HepG2 (cell line): ENCODE measurements around the gene TMEM174. TPM values are rescaled to one million over a fixed set of nuclear protein-coding genes. Genes with fewer than 3 reads are reported as not detected.

ENCODE experiments used
- CAMTA2 ChIP-seq: sonication (generic); formaldehyde crosslinking; IDR thresholded peaks from 2 replicates; pipeline ENCODE4 v1.4.0; 2020; ENCODE audit warnings: mild to moderate bottlenecking, missing genetic modification reagents, borderline replicate concordance
- CBFB ChIP-seq: sonication (generic); formaldehyde crosslinking; IDR thresholded peaks from 2 replicates; pipeline ENCODE4 v1.4.0; 2020; ENCODE audit warnings: missing genetic modification reagents
- EHMT2 ChIP-seq: fragments of 200-600 bp; sonication (generic); IDR thresholded peaks from 2 replicates; pipeline ENCODE4 v1.7.0; 2017; ENCODE audit warnings: antibody characterized with exemption, low read depth, low read length, borderline replicate concordance
- KDM5B ChIP-seq: sonication (generic); formaldehyde crosslinking; IDR thresholded peaks from 2 replicates; pipeline ENCODE4 v1.4.0; 2020; ENCODE audit warnings: missing genetic modification reagents, mild to moderate bottlenecking, borderline replicate concordance
- MAF1 ChIP-seq: sonication (generic); formaldehyde crosslinking; IDR thresholded peaks from 2 replicates; pipeline ENCODE4 v1.5.0; 2020; ENCODE audit warnings: missing genetic modification reagents, borderline replicate concordance
- MTA3 ChIP-seq: sonication (generic); formaldehyde crosslinking; IDR thresholded peaks from 2 replicates; pipeline ENCODE4 v1.4.0; 2020; ENCODE audit warnings: missing genetic modification reagents
- MYPOP ChIP-seq: sonication (generic); formaldehyde crosslinking; IDR thresholded peaks from 2 replicates; pipeline ENCODE4 v1.8.1; 2023; ENCODE audit warnings: mild to moderate bottlenecking, moderate library complexity, missing genetic modification reagents
- NR1H2 ChIP-seq: sonication (generic); formaldehyde crosslinking; IDR thresholded peaks from 2 replicates; pipeline ENCODE4 v1.8.1; 2022; ENCODE audit warnings: low read depth, missing genetic modification reagents, borderline replicate concordance
- PCBP1 ChIP-seq: fragments of 200-400 bp; formaldehyde crosslinking; IDR thresholded peaks from 2 replicates; pipeline ENCODE4 v1.6.1; 2017; ENCODE audit warnings: mild to moderate bottlenecking, low read depth, low read length, borderline replicate concordance
- POGZ ChIP-seq: sonication (generic); formaldehyde crosslinking; IDR thresholded peaks from 2 replicates; pipeline ENCODE4 v1.4.0; 2020; ENCODE audit warnings: mild to moderate bottlenecking, missing genetic modification reagents
- REPIN1 ChIP-seq: sonication (generic); formaldehyde crosslinking; IDR thresholded peaks from 2 replicates; pipeline ENCODE4 v1.8.0; 2022; ENCODE audit warnings: missing genetic modification reagents, low read depth, mild to moderate bottlenecking, borderline replicate concordance
- SALL1 ChIP-seq: sonication (generic); formaldehyde crosslinking; IDR thresholded peaks from 2 replicates; pipeline ENCODE4 v1.8.0; 2022; ENCODE audit warnings: mild to moderate bottlenecking, missing genetic modification reagents
- SRSF9 ChIP-seq: fragments of 200-400 bp; formaldehyde crosslinking; IDR thresholded peaks from 2 replicates; pipeline ENCODE4 v1.6.1; 2018; ENCODE audit warnings: borderline replicate concordance, mild to moderate bottlenecking, low read depth, low read length; ENCODE audit not compliant: insufficient read depth, poor library complexity, severe bottlenecking
- TMF1 ChIP-seq: sonication (generic); formaldehyde crosslinking; IDR thresholded peaks from 2 replicates; pipeline ENCODE4 v1.8.1; 2022; ENCODE audit warnings: low read depth, missing genetic modification reagents
- TOPORS ChIP-seq: sonication (generic); formaldehyde crosslinking; IDR thresholded peaks from 2 replicates; pipeline ENCODE4 v1.8.0; 2023; ENCODE audit warnings: mild to moderate bottlenecking, missing genetic modification reagents
- ZBTB42 ChIP-seq: sonication (generic); formaldehyde crosslinking; IDR thresholded peaks from 2 replicates; pipeline ENCODE4 v1.5.0; 2020; ENCODE audit warnings: mild to moderate bottlenecking, missing genetic modification reagents
- ZBTB7B ChIP-seq: sonication (generic); formaldehyde crosslinking; IDR thresholded peaks from 2 replicates; pipeline ENCODE4 v1.4.0; 2020; ENCODE audit warnings: missing genetic modification reagents
- ZNF224 ChIP-seq: sonication (generic); formaldehyde crosslinking; IDR thresholded peaks from 2 replicates; pipeline ENCODE4 v1.5.0; 2020; ENCODE audit warnings: mild to moderate bottlenecking, missing genetic modification reagents
- ZNF589 ChIP-seq: sonication (generic); formaldehyde crosslinking; conservative IDR thresholded peaks from 2 replicates; pipeline ENCODE4 v1.8.0; 2022; ENCODE audit warnings: mild to moderate bottlenecking, moderate library complexity, missing genetic modification reagents
- ZNF709 ChIP-seq: sonication (generic); formaldehyde crosslinking; IDR thresholded peaks from 2 replicates; pipeline ENCODE4 v1.5.0; 2020; ENCODE audit warnings: mild to moderate bottlenecking, missing genetic modification reagents
- ZNF777 ChIP-seq: sonication (generic); formaldehyde crosslinking; IDR thresholded peaks from 2 replicates; pipeline ENCODE4 v1.4.0; 2020; ENCODE audit warnings: missing genetic modification reagents
- polyA plus RNA-seq, 8 experiments: library from polyadenylated mRNA; depleted of rRNA in 3 of 8; stranded (reverse) in 7 of 8; unstranded in 1 of 8; fragments of >200 nt; fragmentation: Illumina TruSeq in 4 of 8; extraction: Trizol in 4 of 8; gene quantifications; 2 replicates each; pipeline versions ENCODE4 v1.2.1 to v1.2.3, GENCODE V29; 2011 to 2016; ENCODE audit warnings: low read depth in 4 of 8, missing spikeins in 1 of 8, mixed read lengths in 1 of 8; ENCODE audit not compliant: insufficient read depth in 1 of 8
- total RNA-seq, 5 experiments: library from RNA; depleted of rRNA; stranded (reverse); fragments of >200 nt; fragmentation: Illumina TruSeq; extraction: Trizol; gene quantifications; 2 replicates each; pipeline ENCODE4 v1.2.3, GENCODE V29; 2016; ENCODE audit warnings: low read depth in 1 of 5
- TF ChIP-seq, protein P1 (sequence below): sonication (generic); formaldehyde crosslinking; IDR thresholded peaks from 2 replicates; pipeline ENCODE4 v1.8.1; 2023; ENCODE audit warnings: mild to moderate bottlenecking, missing genetic modification reagents
- TF ChIP-seq, protein P2 (sequence below): sonication (generic); formaldehyde crosslinking; conservative IDR thresholded peaks from 2 replicates; pipeline ENCODE4 v1.4.0; 2020; ENCODE audit warnings: mild to moderate bottlenecking, missing genetic modification reagents, moderate library complexity
- TF ChIP-seq, protein P3 (sequence below): sonication (generic); formaldehyde crosslinking; IDR thresholded peaks from 2 replicates; pipeline ENCODE4 v1.5.0; 2020; ENCODE audit warnings: missing genetic modification reagents, mild to moderate bottlenecking, borderline replicate concordance

TMEM174 gene
- total and polyA plus RNA-seq, 2 of the 13 experiments (the other 11 are each of a cell fraction or from before 2014, with no cell fraction given) = not detected

DNA sequence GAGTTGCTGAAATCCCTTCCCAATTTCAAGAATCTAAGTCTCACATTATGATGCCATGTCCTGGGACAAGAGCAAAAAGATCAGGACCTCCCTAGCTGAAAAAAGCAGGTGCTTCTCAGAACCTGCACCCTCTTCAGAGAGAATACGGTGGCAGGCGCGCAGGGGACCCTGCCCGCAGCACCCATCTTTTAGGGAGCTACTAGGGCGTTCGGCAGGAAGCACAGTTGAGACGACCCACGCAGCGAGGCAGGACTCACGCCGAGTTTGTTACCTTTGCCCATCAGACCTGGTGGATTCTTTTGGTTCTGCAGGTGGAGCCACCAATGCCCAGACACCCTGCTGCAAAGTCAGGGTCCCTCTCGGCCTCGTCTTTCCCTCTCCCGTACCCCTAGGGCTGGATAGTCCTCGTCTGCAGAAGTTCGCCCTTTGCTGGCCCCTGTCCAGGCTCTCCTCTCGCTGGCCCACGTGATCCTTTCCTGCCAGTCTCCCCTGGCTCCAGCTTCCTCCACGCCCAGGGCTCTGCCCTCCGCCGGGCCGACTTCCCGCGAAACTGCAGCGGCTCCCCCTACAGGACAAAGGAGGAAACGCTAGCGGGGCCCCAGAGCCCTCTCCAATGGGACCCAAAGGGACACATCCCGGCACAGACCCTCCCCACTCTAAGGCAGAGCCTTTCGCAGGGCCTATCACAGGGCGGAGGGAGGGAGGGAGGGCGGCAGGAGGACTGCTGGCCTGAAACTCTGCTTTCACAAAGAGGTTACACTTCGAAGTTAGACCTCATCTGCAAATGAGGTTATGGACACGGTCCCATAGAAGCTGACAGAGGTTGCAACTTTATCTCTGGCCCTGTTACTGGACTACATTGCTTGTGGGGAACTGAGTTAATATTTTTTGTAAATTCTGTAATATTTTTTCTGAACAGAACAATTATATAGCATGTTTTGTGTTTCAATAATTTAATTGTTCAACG, 28.8 kb downstream of the TMEM174 start (continued):
- TF ChIP-seq ZBTB42 (CRISPR knock-in tag) (no peak), MAF1 (CRISPR knock-in tag) (no peak), ZNF224 (CRISPR knock-in tag) (no peak), ZBTB7B (CRISPR knock-in tag) (no peak), TOPORS (CRISPR knock-in tag) (no peak), SRSF9 (no peak), EHMT2 (no peak), SALL1 (peak; percentile 46; the same call in 1 of the 2 replicates), PCBP1 (no peak), KDM5B (CRISPR knock-in tag) (peak; percentile 66; the same call in 1 of the 2 replicates), MTA3 (CRISPR knock-in tag) (no peak), CAMTA2 (CRISPR knock-in tag) (no peak), CBFB (CRISPR knock-in tag) (no peak), ZNF777 (CRISPR knock-in tag) (no peak), POGZ (CRISPR knock-in tag) (peak; percentile 60; the same call in 1 of the 2 replicates), TMF1 (CRISPR knock-in tag) (no peak), NR1H2 (no peak), ZNF589 (CRISPR knock-in tag) (no peak), MYPOP (0 out of 2 replicates have a peak, but pooled peaks have one; percentile 25), ZNF709 (CRISPR knock-in tag) (no peak), REPIN1 (no peak)
- TF ChIP-seq, protein P1, sequence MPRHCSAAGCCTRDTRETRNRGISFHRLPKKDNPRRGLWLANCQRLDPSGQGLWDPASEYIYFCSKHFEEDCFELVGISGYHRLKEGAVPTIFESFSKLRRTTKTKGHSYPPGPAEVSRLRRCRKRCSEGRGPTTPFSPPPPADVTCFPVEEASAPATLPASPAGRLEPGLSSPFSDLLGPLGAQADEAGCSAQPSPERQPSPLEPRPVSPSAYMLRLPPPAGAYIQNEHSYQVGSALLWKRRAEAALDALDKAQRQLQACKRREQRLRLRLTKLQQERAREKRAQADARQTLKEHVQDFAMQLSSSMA (CRISPR knock-in tag) = no peak
- TF ChIP-seq, protein P2, sequence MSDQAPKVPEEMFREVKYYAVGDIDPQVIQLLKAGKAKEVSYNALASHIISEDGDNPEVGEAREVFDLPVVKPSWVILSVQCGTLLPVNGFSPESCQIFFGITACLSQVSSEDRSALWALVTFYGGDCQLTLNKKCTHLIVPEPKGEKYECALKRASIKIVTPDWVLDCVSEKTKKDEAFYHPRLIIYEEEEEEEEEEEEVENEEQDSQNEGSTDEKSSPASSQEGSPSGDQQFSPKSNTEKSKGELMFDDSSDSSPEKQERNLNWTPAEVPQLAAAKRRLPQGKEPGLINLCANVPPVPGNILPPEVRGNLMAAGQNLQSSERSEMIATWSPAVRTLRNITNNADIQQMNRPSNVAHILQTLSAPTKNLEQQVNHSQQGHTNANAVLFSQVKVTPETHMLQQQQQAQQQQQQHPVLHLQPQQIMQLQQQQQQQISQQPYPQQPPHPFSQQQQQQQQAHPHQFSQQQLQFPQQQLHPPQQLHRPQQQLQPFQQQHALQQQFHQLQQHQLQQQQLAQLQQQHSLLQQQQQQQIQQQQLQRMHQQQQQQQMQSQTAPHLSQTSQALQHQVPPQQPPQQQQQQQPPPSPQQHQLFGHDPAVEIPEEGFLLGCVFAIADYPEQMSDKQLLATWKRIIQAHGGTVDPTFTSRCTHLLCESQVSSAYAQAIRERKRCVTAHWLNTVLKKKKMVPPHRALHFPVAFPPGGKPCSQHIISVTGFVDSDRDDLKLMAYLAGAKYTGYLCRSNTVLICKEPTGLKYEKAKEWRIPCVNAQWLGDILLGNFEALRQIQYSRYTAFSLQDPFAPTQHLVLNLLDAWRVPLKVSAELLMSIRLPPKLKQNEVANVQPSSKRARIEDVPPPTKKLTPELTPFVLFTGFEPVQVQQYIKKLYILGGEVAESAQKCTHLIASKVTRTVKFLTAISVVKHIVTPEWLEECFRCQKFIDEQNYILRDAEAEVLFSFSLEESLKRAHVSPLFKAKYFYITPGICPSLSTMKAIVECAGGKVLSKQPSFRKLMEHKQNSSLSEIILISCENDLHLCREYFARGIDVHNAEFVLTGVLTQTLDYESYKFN (CRISPR knock-in tag) = no peak
- TF ChIP-seq, protein P3, sequence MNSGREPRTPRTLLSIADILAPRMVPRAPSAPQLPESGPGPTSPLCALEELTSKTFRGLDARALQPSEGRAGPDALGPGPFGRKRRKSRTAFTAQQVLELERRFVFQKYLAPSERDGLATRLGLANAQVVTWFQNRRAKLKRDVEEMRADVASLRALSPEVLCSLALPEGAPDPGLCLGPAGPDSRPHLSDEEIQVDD (CRISPR knock-in tag) = no peak
